OCI-LY3 (cell line): Measurements from ENCODE around the gene RDH11.

Experiments
- EZH2phosphoT487 ChIP-seq: fragments of 200-600 bp; shearing (Covaris generic); IDR thresholded peaks from 2 replicates; pipeline ENCODE4 v1.6.1; 2018; ENCODE audit warnings: antibody characterized with exemption, mixed run types, low read depth
- TF ChIP-seq, protein P1 (sequence below): fragments of 200-600, 300-600 bp; sonication (generic); IDR thresholded peaks from 2 replicates; pipeline ENCODE4 v1.5.1; 2014; ENCODE audit warnings: antibody characterized with exemption, low read length, low read depth

GRCh38 chr14:67705211-67705610 lies 9.6 kb upstream of the RDH11 start:
- TF ChIP-seq, protein P1, sequence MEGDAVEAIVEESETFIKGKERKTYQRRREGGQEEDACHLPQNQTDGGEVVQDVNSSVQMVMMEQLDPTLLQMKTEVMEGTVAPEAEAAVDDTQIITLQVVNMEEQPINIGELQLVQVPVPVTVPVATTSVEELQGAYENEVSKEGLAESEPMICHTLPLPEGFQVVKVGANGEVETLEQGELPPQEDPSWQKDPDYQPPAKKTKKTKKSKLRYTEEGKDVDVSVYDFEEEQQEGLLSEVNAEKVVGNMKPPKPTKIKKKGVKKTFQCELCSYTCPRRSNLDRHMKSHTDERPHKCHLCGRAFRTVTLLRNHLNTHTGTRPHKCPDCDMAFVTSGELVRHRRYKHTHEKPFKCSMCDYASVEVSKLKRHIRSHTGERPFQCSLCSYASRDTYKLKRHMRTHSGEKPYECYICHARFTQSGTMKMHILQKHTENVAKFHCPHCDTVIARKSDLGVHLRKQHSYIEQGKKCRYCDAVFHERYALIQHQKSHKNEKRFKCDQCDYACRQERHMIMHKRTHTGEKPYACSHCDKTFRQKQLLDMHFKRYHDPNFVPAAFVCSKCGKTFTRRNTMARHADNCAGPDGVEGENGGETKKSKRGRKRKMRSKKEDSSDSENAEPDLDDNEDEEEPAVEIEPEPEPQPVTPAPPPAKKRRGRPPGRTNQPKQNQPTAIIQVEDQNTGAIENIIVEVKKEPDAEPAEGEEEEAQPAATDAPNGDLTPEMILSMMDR, result no peak
- no peak for TF ChIP-seq EZH2phosphoT487
